ENCODE data around the gene POLR2C.
A peak's percentile ranks its signal among the peaks of the same experiment; 100 is the strongest.

The POLR2C gene

GRCh38 chr16:57519796-57520360 lies 57.4 kb downstream of the POLR2C start:
- FAIRE-seq: no peak
- DNase-seq (ENCODE audit: low spot score): peak; percentile 80

Data from urothelium cell line (cell line).